Pons (tissue), 1 donor: ENCODE results near the gene CA10.

Source experiments
- DNase-seq: peaks from one replicate; pipeline ENCODE4 v3.0.0-alpha.2; 2016; ENCODE audit warnings: low spot score

CA10 gene

GRCh38 chr17:51765282-51766135 lies 393.0 kb downstream of the CA10 start:
- no peak for DNase-seq

GRCh38 chr17:51764387-51764971 lies 394.0 kb downstream of the CA10 start:
- DNase-seq = peak; percentile 76

- no peak for DNase-seq
These were observed 395.5 kb downstream of the CA10 start for GRCh38 chr17:51763058-51763457.

GRCh38 chr17:51761105-51761504 lies 397.4 kb downstream of the CA10 start:
- no peak for DNase-seq

- DNase-seq = no peak
These were observed 399.3 kb downstream of the CA10 start for GRCh38 chr17:51759260-51759659.

- DNase-seq = no peak
These were observed 407.4 kb downstream of the CA10 start for GRCh38 chr17:51751072-51751471.

GRCh38 chr17:51748749-51749604 lies 409.5 kb downstream of the CA10 start:
- no peak for DNase-seq

GRCh38 chr17:51746421-51746820 lies 412.1 kb downstream of the CA10 start:
- DNase-seq = no peak

GRCh38 chr17:51745993-51746392 lies 412.5 kb downstream of the CA10 start:
- no peak for DNase-seq

GRCh38 chr17:51743477-51743876 lies 415.0 kb downstream of the CA10 start:
- no peak for DNase-seq

GRCh38 chr17:51742571-51742970 lies 415.9 kb downstream of the CA10 start:
- no peak for DNase-seq

GRCh38 chr17:51741458-51741857 lies 417.1 kb downstream of the CA10 start:
- DNase-seq = no peak

- DNase-seq = no peak
These were observed 418.0 kb downstream of the CA10 start for GRCh38 chr17:51740531-51740930.

- DNase-seq = no peak
These were observed 419.1 kb downstream of the CA10 start for GRCh38 chr17:51739245-51739886.

GRCh38 chr17:51736356-51736755 lies 422.2 kb downstream of the CA10 start:
- DNase-seq = no peak

GRCh38 chr17:51734976-51735375 lies 423.5 kb downstream of the CA10 start:
- DNase-seq = no peak

GRCh38 chr17:51734462-51734861 lies 424.1 kb downstream of the CA10 start:
- no peak for DNase-seq

- no peak for DNase-seq
These were observed 425.3 kb downstream of the CA10 start for GRCh38 chr17:51733166-51733565.

GRCh38 chr17:51731941-51732722 lies 426.4 kb downstream of the CA10 start:
- no peak for DNase-seq

- DNase-seq = no peak
These were observed 428.0 kb downstream of the CA10 start for GRCh38 chr17:51730303-51731050.

- DNase-seq = no peak
These were observed 433.3 kb downstream of the CA10 start for GRCh38 chr17:51725185-51725584.
